Mesenchymal stem cell (in vitro differentiated cells and primary cell): ENCODE measurements around the gene GRB14.

Source experiments
- DNase-seq: peaks from one replicate; pipeline ENCODE4 v3.0.0-alpha.2; 2013
- H2AFZ ChIP-seq: one replicate; pipeline ENCODE4 v1.6.1; 2013; ENCODE audit warnings: low read depth, mild to moderate bottlenecking, control low read depth, inconsistent platforms, low read length, moderate library complexity
- H2AK5ac ChIP-seq: 2 replicates; pipeline ENCODE4 v1.6.1; 2013; ENCODE audit warnings: low read length, moderate library complexity, mild to moderate bottlenecking, inconsistent platforms; ENCODE audit not compliant: severe bottlenecking
- H2BK120ac ChIP-seq: one replicate; pipeline ENCODE4 v1.6.1; 2013; ENCODE audit warnings: low read depth, mild to moderate bottlenecking, inconsistent platforms, low read length, moderate library complexity
- H2BK12ac ChIP-seq, 2 experiments: one replicate each; pipeline ENCODE4 v1.6.1; 2013; ENCODE audit warnings: inconsistent platforms in 2 of 2, low read length in 2 of 2, mild to moderate bottlenecking in 2 of 2, moderate library complexity in 2 of 2, control low read depth in 1 of 2
- H2BK15ac ChIP-seq: one replicate; pipeline ENCODE4 v1.6.1; 2013; ENCODE audit warnings: mild to moderate bottlenecking, low read depth, inconsistent platforms; ENCODE audit not compliant: poor library complexity, severe bottlenecking
- H2BK5ac ChIP-seq: 2 replicates; pipeline ENCODE4 v1.6.1; 2013; ENCODE audit warnings: low read depth, mild to moderate bottlenecking, low read length, control low read depth, inconsistent platforms; ENCODE audit not compliant: poor library complexity, severe bottlenecking
- H3K14ac ChIP-seq, 2 experiments: one replicate each; pipeline ENCODE4 v1.6.1; 2013; ENCODE audit warnings: inconsistent platforms in 2 of 2, low read length in 2 of 2, control low read depth in 1 of 2, mild to moderate bottlenecking in 1 of 2, moderate library complexity in 1 of 2
- H3K18ac ChIP-seq, 2 experiments: one replicate each; pipeline ENCODE4 v1.6.1; 2013; ENCODE audit warnings: inconsistent platforms in 2 of 2, low read length in 2 of 2, control low read depth in 1 of 2, low read depth in 1 of 2, mild to moderate bottlenecking in 1 of 2
- H3K23ac ChIP-seq, 2 experiments: one replicate each; pipeline ENCODE4 v1.6.1; 2013; ENCODE audit warnings: inconsistent platforms in 2 of 2, low read length in 2 of 2, mild to moderate bottlenecking in 2 of 2, moderate library complexity in 2 of 2, control low read depth in 1 of 2
- H3K27ac ChIP-seq: 2 replicates; pipeline ENCODE4 v1.5.1; 2013; ENCODE audit warnings: mild to moderate bottlenecking, moderate library complexity, low read length, control low read depth, inconsistent platforms; ENCODE audit not compliant: poor library complexity, severe bottlenecking
- H3K27me3 ChIP-seq, 2 experiments: 2 replicates each; pipeline versions ENCODE4 v1.6.1 to v1.7.0; 2013; ENCODE audit warnings: low read length in 2 of 2, mild to moderate bottlenecking in 2 of 2, moderate library complexity in 2 of 2, control low read depth in 1 of 2, inconsistent platforms in 1 of 2; ENCODE audit not compliant: control insufficient read depth in 1 of 2, insufficient read depth in 1 of 2
- H3K36me3 ChIP-seq, 2 experiments: 2 replicates each; pipeline versions ENCODE4 v1.6.1 to v1.7.0; 2013; ENCODE audit warnings: low read length in 2 of 2, control low read depth in 1 of 2, inconsistent platforms in 1 of 2, low read depth in 1 of 2, mild to moderate bottlenecking in 1 of 2; ENCODE audit not compliant: insufficient read depth in 2 of 2, control insufficient read depth in 1 of 2
- H3K4ac ChIP-seq, 2 experiments: one replicate each; pipeline ENCODE4 v1.6.1; 2013; ENCODE audit warnings: inconsistent platforms in 2 of 2, low read length in 2 of 2, mild to moderate bottlenecking in 2 of 2, moderate library complexity in 2 of 2, control low read depth in 1 of 2, low read depth in 1 of 2
- H3K4me1 ChIP-seq: 2 replicates; pipeline ENCODE4 v1.6.1; 2013; ENCODE audit warnings: low read depth, low read length, control low read depth; ENCODE audit not compliant: control insufficient read depth, insufficient read depth
- H3K4me2 ChIP-seq: 2 replicates; pipeline ENCODE4 v1.6.1; 2013; ENCODE audit warnings: low read length, mild to moderate bottlenecking, inconsistent platforms; ENCODE audit not compliant: poor library complexity, severe bottlenecking
- H3K4me3 ChIP-seq, 2 experiments: 2 replicates each; pipeline versions ENCODE4 v1.5.1 to v1.7.0; 2013; ENCODE audit warnings: low read length in 2 of 2, mild to moderate bottlenecking in 2 of 2, control low read depth in 1 of 2, low read depth in 1 of 2; ENCODE audit not compliant: insufficient read depth in 1 of 2
- H3K79me1 ChIP-seq: replicated peaks from 2 replicates; pipeline ENCODE4 v1.6.1; 2013; ENCODE audit warnings: mild to moderate bottlenecking, control low read depth, low read length, inconsistent platforms; ENCODE audit not compliant: poor library complexity, severe bottlenecking
- H3K9ac ChIP-seq: 2 replicates; pipeline ENCODE4 v1.7.0; 2013; ENCODE audit warnings: mild to moderate bottlenecking, low read length, moderate library complexity
- H3K9me3 ChIP-seq: 2 replicates; pipeline ENCODE4 v1.7.0; 2013; ENCODE audit warnings: mild to moderate bottlenecking, low read length; ENCODE audit not compliant: control insufficient read depth
- H4K8ac ChIP-seq: one replicate; pipeline ENCODE4 v1.6.1; 2013; ENCODE audit warnings: inconsistent platforms, mild to moderate bottlenecking, low read length, moderate library complexity
- H4K91ac ChIP-seq: one replicate; pipeline ENCODE4 v1.6.1; 2013; ENCODE audit warnings: mild to moderate bottlenecking, low read length, inconsistent platforms
- WGBS: methylation state at CpG from one replicate; pipeline ENCODE4 v1.1.7; 2013; ENCODE audit warnings: mixed read lengths; 5-methylcytosine and 5-hydroxymethylcytosine counted together

The GRB14 gene

GRCh38 chr2:164595031-164595430 lies 26.3 kb downstream of the GRB14 start:
- Histone ChIP-seq H3K4ac (no peak overlapping the region), H3K4me1 (no peaks in the 10 kb centered on the region), H2BK12ac (no peak overlapping the region), H2BK120ac (no peak overlapping the region), H3K9me3 (no peaks in the 10 kb centered on the region), H2BK15ac (no peak overlapping the region), H3K4me3 (no peak overlapping the region), H3K14ac (no peak overlapping the region), H3K4me2 (no peak overlapping the region), H3K36me3 (peaks cover 0 to 9% of the 10 kb centered on the region in 2 experiments), H3K27ac (no peak overlapping the region), H4K91ac (no peak overlapping the region), H4K8ac (no peak overlapping the region), H3K27me3 (no peaks in the 10 kb centered on the region), H3K79me1 (peaks cover 15% of the 10 kb centered on the region), H2BK5ac (no peak overlapping the region), H3K9ac (no peak overlapping the region), H2AK5ac (no peak overlapping the region), H2AFZ (no peak overlapping the region), H3K23ac (no peak overlapping the region), H3K18ac (no peak overlapping the region)
- WGBS: 100% methylated on average over 1 of the region's 1 CpG
- DNase-seq: no peak

- no peak overlapping the region for H2BK120ac ChIP-seq
- no peak overlapping the region for H3K18ac ChIP-seq
- no peak overlapping the region for H3K4me2 ChIP-seq
- no peak overlapping the region for H3K23ac ChIP-seq
- no peak overlapping the region for H3K27ac ChIP-seq
- no peak overlapping the region for H4K91ac ChIP-seq
- no peak overlapping the region for H2AFZ ChIP-seq
- no peaks in the 10 kb centered on the region for H3K27me3 ChIP-seq
- no peak overlapping the region for H2AK5ac ChIP-seq
- peaks cover 0 to 9% of the 10 kb centered on the region in 2 experiments for H3K36me3 ChIP-seq
- H4K8ac ChIP-seq: no peak overlapping the region
- no peak overlapping the region for H2BK12ac ChIP-seq
- peaks cover 22% of the 10 kb centered on the region for H3K79me1 ChIP-seq
- no peak overlapping the region for H3K4me3 ChIP-seq
- DNase-seq: no peak
- no peak overlapping the region for H3K14ac ChIP-seq
- no peak overlapping the region for H2BK5ac ChIP-seq
- H3K4me1 ChIP-seq: peaks cover 4% of the 10 kb centered on the region
- no peaks in the 10 kb centered on the region for H3K9me3 ChIP-seq
- no peak overlapping the region for H2BK15ac ChIP-seq
- no peak overlapping the region for H3K9ac ChIP-seq
- no peak overlapping the region for H3K4ac ChIP-seq
These were observed 27.3 kb downstream of the GRB14 start for GRCh38 chr2:164593959-164594358.

DNA sequence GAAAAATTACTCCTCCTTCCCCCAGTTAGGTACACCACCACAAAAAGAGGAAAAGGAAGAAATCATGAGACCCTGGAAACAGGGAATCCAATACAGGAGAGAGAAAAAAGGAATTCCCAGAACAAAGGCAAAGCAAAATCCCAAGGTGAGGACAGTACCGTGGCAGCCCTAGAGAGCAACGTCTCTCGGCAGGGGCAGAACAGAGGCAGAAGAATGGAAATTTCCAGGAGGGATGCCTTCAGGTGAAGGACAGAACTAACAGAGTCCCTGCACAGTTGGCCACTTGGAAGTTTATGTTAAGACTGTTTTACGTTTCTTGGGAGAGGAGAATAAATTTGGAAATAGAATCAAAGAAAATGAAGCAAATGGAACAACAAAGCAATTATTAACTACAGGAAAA lies 27.7 kb downstream of the GRB14 start:
- DNase-seq: no peak
- H2AK5ac ChIP-seq: peak overlapping the region; percentile 20
- H2BK120ac ChIP-seq: no peak overlapping the region
- no peak overlapping the region for H2BK5ac ChIP-seq
- H3K79me1 ChIP-seq: peaks cover 22% of the 10 kb centered on the region
- no peak overlapping the region for H3K4me2 ChIP-seq
- H3K9ac ChIP-seq: no peak overlapping the region
- peaks cover 0 to 9% of the 10 kb centered on the region in 2 experiments for H3K36me3 ChIP-seq
- H3K9me3 ChIP-seq: no peaks in the 10 kb centered on the region
- no peak overlapping the region for H2BK12ac ChIP-seq
- 74% methylated on average over 3 of the region's 4 CpGs for WGBS
- no peaks in the 10 kb centered on the region for H3K27me3 ChIP-seq
- H3K4me3 ChIP-seq: no peak overlapping the region
- H3K23ac ChIP-seq: no peak overlapping the region
- no peak overlapping the region for H3K18ac ChIP-seq
- peaks cover 4% of the 10 kb centered on the region for H3K4me1 ChIP-seq
- no peak overlapping the region for H2AFZ ChIP-seq
- no peak overlapping the region for H4K91ac ChIP-seq
- H4K8ac ChIP-seq: no peak overlapping the region
- no peak overlapping the region for H3K4ac ChIP-seq
- no peak overlapping the region for H3K27ac ChIP-seq
- H2BK15ac ChIP-seq: no peak overlapping the region
- H3K14ac ChIP-seq: no peak overlapping the region

GRCh38 chr2:164589522-164589921 lies 31.8 kb downstream of the GRB14 start:
- WGBS: 84% methylated on average over 2 of the region's 2 CpGs
- H3K9ac ChIP-seq: no peak overlapping the region

More at GRCh38 chr2:164589522-164589921, 31.8 kb downstream of the GRB14 start:
- Histone ChIP-seq H3K27me3 (no peaks in the 10 kb centered on the region), H2BK15ac (no peak overlapping the region), H3K18ac (no peak overlapping the region), H3K14ac (no peak overlapping the region), H3K36me3 (peaks cover 0 to 9% of the 10 kb centered on the region in 2 experiments), H2BK12ac (no peak overlapping the region), H2AK5ac (no peak overlapping the region), H3K4ac (no peak overlapping the region), H3K4me1 (peaks cover 4% of the 10 kb centered on the region), H3K9me3 (no peaks in the 10 kb centered on the region), H2BK120ac (no peak overlapping the region), H2BK5ac (no peak overlapping the region), H3K27ac (no peak overlapping the region), H4K8ac (no peak overlapping the region), H3K4me2 (no peak overlapping the region), H3K23ac (no peak overlapping the region), H2AFZ (no peak overlapping the region), H3K4me3 (no peak overlapping the region), H3K79me1 (peaks cover 15% of the 10 kb centered on the region), H4K91ac (no peak overlapping the region)
- peak; percentile 40 for DNase-seq
